AG09309 (cell line): ENCODE results near the gene SCN3A.

ENCODE experiments used
- DNase-seq: peaks from one replicate; pipeline ENCODE4 v3.0.0-alpha.2; 2010; ENCODE audit warnings: low read depth
- H3K4me3 ChIP-seq: 2 replicates; pipeline ENCODE4 v1.5.1; 2011; ENCODE audit warnings: mild to moderate bottlenecking, low read depth, low read length, moderate library complexity; ENCODE audit not compliant: control insufficient read depth
- CTCF ChIP-seq: IDR thresholded peaks from 2 replicates; pipeline ENCODE4 v1.5.1; 2011; ENCODE audit warnings: mild to moderate bottlenecking, low read depth, low read length, inconsistent platforms; ENCODE audit not compliant: insufficient read depth, control insufficient read depth; ENCODE audit errors: missing control alignments

Gene SCN3A

GRCh38 chr2:165122521-165122920 is 81.3 kb downstream of the SCN3A start:
- no peak for TF ChIP-seq CTCF
- no peak overlapping the region for H3K4me3 ChIP-seq
- DNase-seq = no peak

GRCh38 chr2:165120740-165121467 is 82.9 kb downstream of the SCN3A start:
- DNase-seq = no peak
- no peak for TF ChIP-seq CTCF
- H3K4me3 ChIP-seq = no peak overlapping the region

GRCh38 chr2:165115258-165115657 is 88.6 kb downstream of the SCN3A start:
- no peak overlapping the region for H3K4me3 ChIP-seq
- no peak for DNase-seq
- no peak for TF ChIP-seq CTCF

GRCh38 chr2:165114346-165114939 is 89.4 kb downstream of the SCN3A start:
- TF ChIP-seq CTCF = no peak
- DNase-seq = no peak
- H3K4me3 ChIP-seq = no peak overlapping the region

- no peak for DNase-seq
- H3K4me3 ChIP-seq = no peak overlapping the region
- TF ChIP-seq CTCF = no peak
Observed at GRCh38 chr2:165113414-165113813, 90.4 kb downstream of the SCN3A start.

- TF ChIP-seq CTCF = no peak
- no peak for DNase-seq
- no peak overlapping the region for H3K4me3 ChIP-seq
Observed at GRCh38 chr2:165112789-165113188, 91.1 kb downstream of the SCN3A start.
